Cardiac fibroblast (primary cell): ENCODE results near the gene GFRAL.
A peak's percentile ranks its signal among the peaks of the same experiment; 100 is the strongest.

Experiments used
- DNase-seq, 2 donors: peaks; one replicate each; pipeline versions ENCODE4 v3.0.0 to v3.0.0-alpha.2; 2010; ENCODE audit warnings: low read depth in 2 of 2
- H3K4me3 ChIP-seq, 2 donors: replicated peaks in 1 of 2; 1 replicate in 1 of 2; 2 replicates in 1 of 2; pipeline ENCODE4 v1.5.1; 2011; ENCODE audit warnings: low read depth in 2 of 2, low read length in 2 of 2, mild to moderate bottlenecking in 2 of 2, moderate library complexity in 1 of 2
- TF ChIP-seq, protein P1 (sequence below): IDR thresholded peaks from one replicate; pipeline ENCODE4 v1.5.1; 2011; ENCODE audit warnings: low read depth, mild to moderate bottlenecking, low read length, inconsistent platforms

The GFRAL gene

DNA sequence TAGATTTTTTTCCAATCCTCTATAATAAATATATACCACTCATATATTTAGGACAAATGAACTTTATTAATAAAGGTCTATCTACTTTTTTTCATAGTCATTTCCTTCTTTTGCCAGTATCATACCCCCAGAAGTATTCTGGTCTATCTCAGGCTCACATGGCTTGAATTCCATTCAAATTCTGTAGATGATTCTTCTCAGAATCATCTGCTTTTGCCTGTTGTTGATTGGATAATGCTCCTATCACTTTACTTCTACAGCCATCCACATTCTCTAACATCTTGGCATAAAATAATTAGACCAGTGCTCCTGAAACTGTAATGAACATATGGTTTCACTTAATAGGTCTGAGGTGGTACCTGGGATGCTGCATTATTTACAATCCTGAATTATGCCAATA lies 121.2 kb downstream of the GFRAL start:
- H3K4me3 ChIP-seq, result no peak overlapping the region
- peak; percentile 14 to 35 for DNase-seq
- TF ChIP-seq, protein P1, sequence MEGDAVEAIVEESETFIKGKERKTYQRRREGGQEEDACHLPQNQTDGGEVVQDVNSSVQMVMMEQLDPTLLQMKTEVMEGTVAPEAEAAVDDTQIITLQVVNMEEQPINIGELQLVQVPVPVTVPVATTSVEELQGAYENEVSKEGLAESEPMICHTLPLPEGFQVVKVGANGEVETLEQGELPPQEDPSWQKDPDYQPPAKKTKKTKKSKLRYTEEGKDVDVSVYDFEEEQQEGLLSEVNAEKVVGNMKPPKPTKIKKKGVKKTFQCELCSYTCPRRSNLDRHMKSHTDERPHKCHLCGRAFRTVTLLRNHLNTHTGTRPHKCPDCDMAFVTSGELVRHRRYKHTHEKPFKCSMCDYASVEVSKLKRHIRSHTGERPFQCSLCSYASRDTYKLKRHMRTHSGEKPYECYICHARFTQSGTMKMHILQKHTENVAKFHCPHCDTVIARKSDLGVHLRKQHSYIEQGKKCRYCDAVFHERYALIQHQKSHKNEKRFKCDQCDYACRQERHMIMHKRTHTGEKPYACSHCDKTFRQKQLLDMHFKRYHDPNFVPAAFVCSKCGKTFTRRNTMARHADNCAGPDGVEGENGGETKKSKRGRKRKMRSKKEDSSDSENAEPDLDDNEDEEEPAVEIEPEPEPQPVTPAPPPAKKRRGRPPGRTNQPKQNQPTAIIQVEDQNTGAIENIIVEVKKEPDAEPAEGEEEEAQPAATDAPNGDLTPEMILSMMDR, result no peak

DNA sequence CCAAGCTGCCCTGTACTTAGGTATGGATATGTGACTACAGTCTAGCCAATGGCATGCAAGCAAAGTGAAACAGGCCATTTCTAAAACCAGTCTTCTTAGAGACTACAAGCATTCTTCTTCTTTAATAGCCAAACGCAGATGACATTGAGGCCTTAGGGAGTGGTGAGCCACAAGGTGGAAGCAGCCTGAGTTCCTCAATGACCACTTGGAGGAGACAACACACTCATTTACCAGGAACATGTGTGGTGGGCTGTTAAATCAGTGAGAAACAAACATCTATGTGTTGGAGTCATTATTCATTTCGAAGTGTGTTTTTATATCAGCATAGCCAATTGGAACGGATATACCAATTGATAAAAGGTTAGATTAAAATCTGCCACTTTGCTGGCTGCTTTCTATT lies 122.0 kb downstream of the GFRAL start:
- TF ChIP-seq, protein P1, result no peak
- H3K4me3 ChIP-seq, result no peak overlapping the region

DNA sequence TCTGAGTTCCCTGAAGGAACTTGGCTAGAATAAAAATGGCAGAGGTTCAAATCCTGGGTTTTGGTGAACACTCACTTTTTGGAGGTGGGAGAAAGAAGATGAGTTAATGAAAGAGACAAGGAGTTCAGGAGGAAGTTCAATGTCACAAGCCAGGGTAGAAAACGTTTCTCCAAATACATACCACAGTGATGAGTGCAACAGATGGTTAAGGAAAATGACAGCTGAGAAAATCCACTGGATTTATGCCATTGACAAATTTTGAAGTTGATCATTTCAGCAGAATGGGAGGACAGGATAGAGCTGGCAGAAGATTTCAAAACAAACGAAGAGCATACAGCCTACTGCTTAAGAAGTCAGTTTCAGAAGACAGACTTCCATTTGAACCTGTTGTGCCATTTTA lies 122.7 kb downstream of the GFRAL start:
- TF ChIP-seq, protein P1, result no peak
- no peak overlapping the region for H3K4me3 ChIP-seq

More for the DNA sequence above, 122.0 kb downstream of the GFRAL start:
- no peak for DNase-seq

More for the DNA sequence above, 122.7 kb downstream of the GFRAL start:
- DNase-seq, result peak in 1 of 2 donors; percentile 33
